ENCODE data around the gene HRK. TPM values are rescaled to one million over a fixed set of nuclear protein-coding genes. Genes with fewer than 3 reads are reported as not detected.

The HRK gene
- total and polyA plus RNA-seq, 9 of the 15 experiments (the other 6 are each of a cell fraction or from before 2014, with no cell fraction given), result 0.01 to 0.05 (median 0.04) TPM; not detected in 6

GRCh38 chr12:116916122-116916521, 34.9 kb upstream of the HRK start:
- no peak overlapping the region for H2AFZ ChIP-seq (ENCODE audit: low read depth, low read length)
- FAIRE-seq (no peak), ATAC-seq (no peak), DNase-seq (ENCODE audit: extremely low read depth in 1 of 4, low spot score in 3 of 4) (no peak)
- 0 out of 3 replicates have a peak overlapping the region, but pooled peaks have one; percentile 34 for H3K27ac ChIP-seq (ENCODE audit: extremely low read depth, low read depth, low read length)
- peaks cover 53% of the 10 kb centered on the region for H3K79me2 ChIP-seq (ENCODE audit: control insufficient read depth, insufficient read depth, low read length)
- H3K9me3 ChIP-seq (replicated peaks; ENCODE audit: control insufficient read depth, insufficient read depth, low read depth, low read length), result no peaks in the 10 kb centered on the region
- in situ Hi-C loops (cut with MboI), result no loop called here
- peaks cover 10% of the 10 kb centered on the region; the same call in 2 of the 3 replicates for H3K36me3 ChIP-seq (ENCODE audit: control insufficient read depth, insufficient read depth, low read length)
- H3K9ac ChIP-seq (ENCODE audit: insufficient read depth in 1 of 2, low read depth in 2 of 2, low read length in 2 of 2), result no peak overlapping the region
- BruUV-seq (replicated peaks), result no TSS peak
- no peaks in the 10 kb centered on the region for H4K20me1 ChIP-seq (replicated peaks; ENCODE audit: control insufficient read depth, insufficient read depth, low read length)
- intact Hi-C loops (cut with micrococcal nuclease), result loop anchor here (2.0 kb wide), 1 partner anchor 213 kb away; no protein-coding TSS in a partner anchor
- ChIA-PET POLR2A (interaction anchor here (1.0 to 1.1 kb wide), 2 partner anchors 9 to 74 kb away, joined by 3 to 6 read pairs; no protein-coding TSS in a partner anchor), CTCF (ENCODE audit: low intra/inter-chr PET ratio) (no interaction called here)
- H3K27me3 ChIP-seq (ENCODE audit: control insufficient read depth in 2 of 2, insufficient read depth in 2 of 2, low read length in 2 of 2), result no peaks in the 10 kb centered on the region
- no peak overlapping the region for H3K4me3 ChIP-seq
- H3K4me1 ChIP-seq (replicated peaks in 1 of 2; ENCODE audit: control insufficient read depth in 2 of 2, insufficient read depth in 2 of 2, low read length in 2 of 2), result peaks cover 20 to 48% of the 10 kb centered on the region in 2 experiments
- no peaks in the 10 kb centered on the region for H3K9me1 ChIP-seq (ENCODE audit: control insufficient read depth, insufficient read depth, low read length)
- H3K4me2 ChIP-seq (ENCODE audit: insufficient read depth, low read length), result peak overlapping the region; percentile 59; the same call in 1 of the 2 replicates
- no peak for TF ChIP-seq ZNF133 (CRISPR knock-in tag; IDR thresholded peaks at IDR 0.05)
- no peak for TF ChIP-seq RFX7 (CRISPR knock-in tag; IDR thresholded peaks at IDR 0.05)
- TF ChIP-seq ARID1B (IDR thresholded peaks at IDR 0.05), result peak; percentile 18
- peak; percentile 56 for TF ChIP-seq SMARCA4 (IDR thresholded peaks at IDR 0.05)
- no peak for TF ChIP-seq ZNF41 (CRISPR knock-in tag; conservative IDR thresholded peaks at IDR 0.05)
- TF ChIP-seq PTRF (tag; IDR thresholded peaks at IDR 0.05), result no peak
- TF ChIP-seq SRSF1 (IDR thresholded peaks at IDR 0.05; ENCODE audit: low read depth, low read length), result no peak
- TF ChIP-seq ETS2 (tag; IDR thresholded peaks at IDR 0.05; ENCODE audit: borderline replicate concordance, poor library complexity, severe bottlenecking), result no peak
- TF ChIP-seq SIN3B (IDR thresholded peaks at IDR 0.05; ENCODE audit: low read depth), result no peak
- TF ChIP-seq ZNF695 (CRISPR knock-in tag; IDR thresholded peaks at IDR 0.05), result no peak
- TF ChIP-seq JUNB (CRISPR knock-in tag; conservative IDR thresholded peaks at IDR 0.05), result peak; percentile 47; the same call in 1 of the 2 replicates
- no peak for TF ChIP-seq GTF2E2 (tag; IDR thresholded peaks at IDR 0.05)
- TF ChIP-seq ZNF197 (CRISPR knock-in tag; IDR thresholded peaks at IDR 0.05; ENCODE audit: low read depth), result no peak
- no peak for TF ChIP-seq ZNF175 (CRISPR knock-in tag; IDR thresholded peaks at IDR 0.05; ENCODE audit: low read depth)
- TF ChIP-seq GATAD2A (IDR thresholded peaks at IDR 0.05), result no peak
- TF ChIP-seq LARP7 (IDR thresholded peaks at IDR 0.05), result no peak
- TF ChIP-seq JUN (IDR thresholded peaks at IDR 0.05; ENCODE audit: borderline replicate concordance, low read depth, low read length), result 0 out of 2 replicates have a peak, but pooled peaks have one; percentile 33
- no peak for TF ChIP-seq JUN (CRISPR knock-in tag; IDR thresholded peaks at IDR 0.05; ENCODE audit: borderline replicate concordance)
- no peak for TF ChIP-seq PHB (CRISPR knock-in tag; IDR thresholded peaks at IDR 0.05)
- peak; percentile 10 for TF ChIP-seq FOS (IDR thresholded peaks at IDR 0.05; ENCODE audit: extremely low read depth, insufficient read length)
- TF ChIP-seq ZBTB33 (CRISPR knock-in tag; IDR thresholded peaks at IDR 0.05), result no peak
- TF ChIP-seq ZSCAN29 (IDR thresholded peaks at IDR 0.05), result no peak
- peak; percentile 41 for TF ChIP-seq ATF3 (IDR thresholded peaks at IDR 0.05)
- TF ChIP-seq ATF3 (CRISPR knock-in tag; conservative IDR thresholded peaks at IDR 0.05), result no peak
- no peak for TF ChIP-seq RUNX1 (IDR thresholded peaks at IDR 0.05; ENCODE audit: low read depth)
- TF ChIP-seq ZNF668 (CRISPR knock-in tag; IDR thresholded peaks at IDR 0.05), result no peak
